H9 (cell line): ENCODE data around the gene SCGN. TPM values are rescaled to one million over a fixed set of nuclear protein-coding genes. Genes with fewer than 3 reads are reported as not detected.

ENCODE experiments used
- DNase-seq: peaks from one replicate; pipeline ENCODE4 v3.0.0-alpha.2; 2017
- H2AFZ ChIP-seq: one replicate; pipeline ENCODE4 v1.6.1; 2013; ENCODE audit warnings: mild to moderate bottlenecking, low read length, control low read depth, moderate library complexity
- H2AK5ac ChIP-seq: 2 replicates; pipeline ENCODE4 v1.6.1; 2013; ENCODE audit warnings: low read length, control low read depth, mixed read lengths; ENCODE audit not compliant: insufficient read length
- H2BK120ac ChIP-seq: one replicate; pipeline ENCODE4 v1.6.1; 2013; ENCODE audit warnings: low read depth, mild to moderate bottlenecking, low read length, control low read depth, inconsistent platforms; ENCODE audit not compliant: poor library complexity, severe bottlenecking
- H2BK12ac ChIP-seq: 2 replicates; pipeline ENCODE4 v1.6.1; 2013; ENCODE audit warnings: low read length, control low read depth, mixed read lengths, low read depth; ENCODE audit not compliant: insufficient read length
- H2BK15ac ChIP-seq: 2 replicates; pipeline ENCODE4 v1.6.1; 2013; ENCODE audit warnings: low read depth, low read length, control low read depth
- H2BK20ac ChIP-seq: one replicate; pipeline ENCODE4 v1.6.1; 2013; ENCODE audit warnings: low read depth, mild to moderate bottlenecking, low read length, control low read depth, inconsistent platforms; ENCODE audit not compliant: poor library complexity, severe bottlenecking
- H2BK5ac ChIP-seq: 2 replicates; pipeline ENCODE4 v1.6.1; 2013; ENCODE audit warnings: low read length, control low read depth, mixed read lengths; ENCODE audit not compliant: insufficient read length
- H3K14ac ChIP-seq: 2 replicates; pipeline ENCODE4 v1.6.1; 2013; ENCODE audit warnings: low read length, control low read depth; ENCODE audit not compliant: insufficient read depth
- H3K18ac ChIP-seq: 2 replicates; pipeline ENCODE4 v1.6.1; 2013; ENCODE audit warnings: low read depth, mild to moderate bottlenecking, mixed read lengths, low read length, control low read depth; ENCODE audit not compliant: insufficient read length
- H3K23ac ChIP-seq: 2 replicates; pipeline ENCODE4 v1.6.1; 2013; ENCODE audit warnings: low read length, control low read depth, mixed read lengths, low read depth; ENCODE audit not compliant: insufficient read length
- H3K23me2 ChIP-seq: 2 replicates; pipeline ENCODE4 v1.6.1; 2013; ENCODE audit warnings: low read depth, mild to moderate bottlenecking, mixed read lengths, low read length, control low read depth; ENCODE audit not compliant: insufficient read length, poor library complexity, severe bottlenecking
- H3K27ac ChIP-seq: 2 replicates; pipeline ENCODE4 v1.5.1; 2013; ENCODE audit warnings: low read length, control low read depth, mixed read lengths, low read depth; ENCODE audit not compliant: insufficient read length
- H3K27me3 ChIP-seq: 2 replicates; pipeline ENCODE4 v1.6.1; 2013; ENCODE audit warnings: low read length, control low read depth, inconsistent platforms; ENCODE audit not compliant: insufficient read depth
- H3K4ac ChIP-seq: 2 replicates; pipeline ENCODE4 v1.6.1; 2013; ENCODE audit warnings: low read depth, mild to moderate bottlenecking, control low read depth, inconsistent platforms, low read length, moderate library complexity
- H3K4me1 ChIP-seq: 2 replicates; pipeline ENCODE4 v1.6.1; 2013; ENCODE audit warnings: low read length, control low read depth, inconsistent platforms; ENCODE audit not compliant: insufficient read depth
- H3K4me2 ChIP-seq: 2 replicates; pipeline ENCODE4 v1.6.1; 2013; ENCODE audit warnings: low read length, control low read depth, mixed read lengths; ENCODE audit not compliant: insufficient read length, insufficient read depth
- H3K56ac ChIP-seq: 2 replicates; pipeline ENCODE4 v1.6.1; 2013; ENCODE audit warnings: low read depth, mild to moderate bottlenecking, mixed read lengths, low read length, control low read depth; ENCODE audit not compliant: insufficient read length
- H3K79me1 ChIP-seq: 2 replicates; pipeline ENCODE4 v1.6.1; 2013; ENCODE audit warnings: low read depth, mild to moderate bottlenecking, moderate library complexity, low read length, control low read depth, inconsistent platforms; ENCODE audit not compliant: insufficient read depth, poor library complexity, severe bottlenecking
- H3K79me2 ChIP-seq: 2 replicates; pipeline ENCODE4 v1.6.1; 2013; ENCODE audit warnings: low read length, control low read depth, inconsistent platforms; ENCODE audit not compliant: insufficient read depth
- H3K9ac ChIP-seq: 2 replicates; pipeline ENCODE4 v1.6.1; 2013; ENCODE audit warnings: low read length, control low read depth, mixed read lengths; ENCODE audit not compliant: insufficient read length; ENCODE audit errors: extremely low read depth
- H3K9me3 ChIP-seq: one replicate; pipeline ENCODE4 v1.6.1; 2013; ENCODE audit warnings: low read depth, low read length, inconsistent platforms; ENCODE audit not compliant: control insufficient read depth
- H3T11ph ChIP-seq: one replicate; pipeline ENCODE4 v1.6.1; 2013; ENCODE audit warnings: mild to moderate bottlenecking, low read length, control low read depth, inconsistent platforms
- H4K20me1 ChIP-seq: one replicate; pipeline ENCODE4 v1.6.1; 2013; ENCODE audit not compliant: control insufficient read depth, insufficient read length, insufficient read depth
- H4K5ac ChIP-seq: 2 replicates; pipeline ENCODE4 v1.6.1; 2013; ENCODE audit warnings: low read depth, mild to moderate bottlenecking, mixed read lengths, low read length, control low read depth; ENCODE audit not compliant: insufficient read length
- H4K8ac ChIP-seq: replicated peaks from 2 replicates; pipeline ENCODE4 v1.6.1; 2013; ENCODE audit warnings: low read length, control low read depth, mixed read lengths, low read depth; ENCODE audit not compliant: insufficient read length
- H4K91ac ChIP-seq: 2 replicates; pipeline ENCODE4 v1.6.1; 2013; ENCODE audit warnings: low read depth, mild to moderate bottlenecking, moderate library complexity, mixed read lengths, low read length, control low read depth; ENCODE audit not compliant: insufficient read length
- H3K27ac Mint-ChIP-seq, 3 experiments: 2 replicates in 2 of 3; 3 replicates in 1 of 3; pipeline ENCODE4 v1.8.0; 2020 to 2021; ENCODE audit warnings: mixed read lengths in 3 of 3, mild to moderate bottlenecking in 1 of 3, moderate library complexity in 1 of 3
- H3K27me3 Mint-ChIP-seq: 2 replicates; pipeline ENCODE4 v1.8.0; 2021; ENCODE audit warnings: low read depth, mild to moderate bottlenecking, moderate library complexity, mixed read lengths
- H3K36me3 Mint-ChIP-seq, 3 experiments: 2 replicates in 2 of 3; 3 replicates in 1 of 3; pipeline ENCODE4 v1.8.0; 2020 to 2021; ENCODE audit warnings: low read depth in 3 of 3, mixed read lengths in 3 of 3; ENCODE audit not compliant: insufficient read depth in 1 of 3
- H3K4me1 Mint-ChIP-seq, 2 experiments: 2 replicates each; pipeline ENCODE4 v1.8.0; 2020; ENCODE audit warnings: mixed read lengths in 2 of 2
- H3K4me3 Mint-ChIP-seq, 2 experiments: 2 replicates in 1 of 2; 3 replicates in 1 of 2; pipeline ENCODE4 v1.8.0; 2020 to 2021; ENCODE audit warnings: mild to moderate bottlenecking in 2 of 2, mixed read lengths in 2 of 2, moderate library complexity in 1 of 2
- H3K9me3 Mint-ChIP-seq, 2 experiments: 2 replicates in 1 of 2; 3 replicates in 1 of 2; pipeline ENCODE4 v1.8.0; 2020; ENCODE audit warnings: mild to moderate bottlenecking in 2 of 2, mixed read lengths in 2 of 2, moderate library complexity in 1 of 2
- CTCF ChIP-seq: fragments of 200-600 bp; sonication (generic); conservative IDR thresholded peaks from 3 replicates; pipeline ENCODE4 v1.8.0; 2021; ENCODE audit warnings: antibody characterized with exemption, mild to moderate bottlenecking
- WGBS: extraction: QIAGEN DNeasy Blood & Tissue Kit; methylation state at CpG from one replicate; pipeline ENCODE4 v1.1.7; 2013; ENCODE audit warnings: missing lambda C conversion rate, low lambda C conversion rate, mixed read lengths; ENCODE audit not compliant: insufficient read length; ENCODE audit errors: extremely low coverage; 5-methylcytosine and 5-hydroxymethylcytosine counted together
- total RNA-seq: library from RNA; stranded (reverse); gene quantifications from 2 replicates; pipeline ENCODE4 v1.2.1, GENCODE V29; 2021

The SCGN gene
- total RNA-seq, 1 experiment from 2014 or later, result not detected

DNA sequence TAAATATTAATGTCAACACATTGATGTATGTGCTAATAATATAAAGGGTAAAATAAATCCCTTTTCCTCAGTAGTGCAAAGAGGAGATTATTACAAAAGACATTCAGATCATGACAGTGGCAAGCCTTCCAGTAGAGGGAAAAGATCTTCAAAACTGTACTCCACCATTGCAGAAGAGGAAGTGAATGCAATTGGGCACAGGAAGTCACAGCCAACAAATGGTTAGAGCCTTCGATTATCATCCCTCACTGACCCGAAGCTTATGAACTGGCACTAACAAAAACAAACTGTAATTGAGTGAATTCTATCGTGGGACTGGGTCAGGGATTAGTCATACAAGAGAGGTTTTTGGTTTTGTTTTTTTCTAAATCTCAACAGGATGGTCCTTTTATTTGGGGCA is 39.3 kb upstream of the SCGN start:
- H3K27ac Mint-ChIP-seq, result no peak overlapping the region
- no peaks in the 10 kb centered on the region for H3K9me3 ChIP-seq
- no peak overlapping the region for H2AK5ac ChIP-seq
- WGBS, result no CpG with 5 or more reads among the region's 3 CpGs
- no peaks in the 10 kb centered on the region for H3K27me3 Mint-ChIP-seq
- H4K5ac ChIP-seq, result no peak overlapping the region
- no peak overlapping the region for H3K9ac ChIP-seq
- H3K4me1 Mint-ChIP-seq, result no peaks in the 10 kb centered on the region
- H3K79me2 ChIP-seq, result no peaks in the 10 kb centered on the region
- H3K18ac ChIP-seq, result no peak overlapping the region
- H3K79me1 ChIP-seq, result no peaks in the 10 kb centered on the region
- no peak overlapping the region for H3T11ph ChIP-seq
- H3K27me3 ChIP-seq, result no peaks in the 10 kb centered on the region
- no peaks in the 10 kb centered on the region for H3K23me2 ChIP-seq
- H4K91ac ChIP-seq, result no peak overlapping the region
- no peak overlapping the region for H3K4me2 ChIP-seq
- H3K4me3 Mint-ChIP-seq, result no peak overlapping the region
- H2BK5ac ChIP-seq, result no peak overlapping the region
- no peak overlapping the region for H3K27ac ChIP-seq
- no peaks in the 10 kb centered on the region for H3K9me3 Mint-ChIP-seq
- no peak overlapping the region for H4K8ac ChIP-seq
- no peak overlapping the region for H2AFZ ChIP-seq
- H3K23ac ChIP-seq, result no peak overlapping the region
- no peak for TF ChIP-seq CTCF
- H3K4ac ChIP-seq, result no peak overlapping the region
- no peak for DNase-seq
- H3K4me1 ChIP-seq, result no peaks in the 10 kb centered on the region
- H2BK12ac ChIP-seq, result no peak overlapping the region
- H3K14ac ChIP-seq, result no peak overlapping the region
- H3K36me3 Mint-ChIP-seq, result peaks cover 0 to 12% (median 7%) of the 10 kb centered on the region in 3 experiments; a peak in 2 of 7 replicates
- no peaks in the 10 kb centered on the region for H4K20me1 ChIP-seq
- no peak overlapping the region for H2BK120ac ChIP-seq
- H2BK20ac ChIP-seq, result no peak overlapping the region
- no peak overlapping the region for H2BK15ac ChIP-seq
- H3K56ac ChIP-seq, result no peak overlapping the region
